GM18502 (cell line): ENCODE data around the gene SEC62.

ENCODE experiments used
- ATAC-seq: cut with Tn5 transposase; IDR thresholded peaks from one replicate; pipeline ENCODE4 v1.9.1; 2021; ENCODE audit warnings: mild to moderate bottlenecking; ENCODE audit not compliant: unreplicated experiment, poor library complexity

The SEC62 gene

DNA sequence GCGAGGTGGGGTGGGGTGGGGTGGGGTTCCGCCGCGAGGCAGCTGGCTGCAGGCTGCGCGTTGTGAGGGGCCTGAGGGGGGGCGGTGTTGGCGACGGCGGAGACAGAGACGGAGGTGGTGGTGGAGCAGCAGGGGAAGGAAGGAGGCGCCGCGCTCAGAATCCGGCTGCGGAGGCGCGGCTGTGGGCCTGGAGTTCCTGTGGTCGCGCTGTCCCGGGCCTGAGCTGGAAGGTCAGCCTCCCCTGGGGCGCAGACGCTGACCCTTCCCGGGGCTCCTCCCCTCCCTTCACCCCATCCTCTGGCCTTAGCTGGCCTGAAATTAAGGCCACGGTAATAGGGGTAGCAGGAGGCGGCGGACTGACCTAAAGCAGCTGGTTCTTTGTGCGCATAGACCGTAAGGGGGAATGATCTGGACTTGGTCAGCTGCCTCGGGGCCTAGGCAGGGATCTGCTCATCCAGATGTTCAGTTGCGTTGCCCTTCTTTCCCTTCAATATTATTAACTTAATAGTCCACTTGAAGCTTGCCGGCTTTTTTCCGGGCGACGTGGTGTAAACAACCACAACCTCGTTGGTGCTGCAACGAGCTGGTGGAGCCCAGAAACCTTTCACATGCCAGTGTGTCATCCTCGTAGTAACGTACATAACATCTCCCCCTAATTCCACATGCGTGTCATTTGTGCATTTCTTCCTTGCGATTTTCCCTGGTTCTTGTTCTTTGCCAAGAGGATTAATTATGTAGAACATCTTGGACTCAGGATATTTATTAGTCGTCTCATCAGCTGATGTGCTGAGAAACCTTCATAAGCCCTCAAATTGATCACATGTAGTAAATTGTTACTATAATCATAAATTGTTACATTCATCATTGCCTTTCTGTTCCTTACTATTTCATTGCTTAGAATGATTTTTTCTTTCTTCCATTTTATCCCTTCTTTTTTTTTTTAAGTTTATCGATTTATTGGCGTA, 626 bp downstream of the SEC62 start:
- ATAC-seq, result peak; percentile 37

DNA sequence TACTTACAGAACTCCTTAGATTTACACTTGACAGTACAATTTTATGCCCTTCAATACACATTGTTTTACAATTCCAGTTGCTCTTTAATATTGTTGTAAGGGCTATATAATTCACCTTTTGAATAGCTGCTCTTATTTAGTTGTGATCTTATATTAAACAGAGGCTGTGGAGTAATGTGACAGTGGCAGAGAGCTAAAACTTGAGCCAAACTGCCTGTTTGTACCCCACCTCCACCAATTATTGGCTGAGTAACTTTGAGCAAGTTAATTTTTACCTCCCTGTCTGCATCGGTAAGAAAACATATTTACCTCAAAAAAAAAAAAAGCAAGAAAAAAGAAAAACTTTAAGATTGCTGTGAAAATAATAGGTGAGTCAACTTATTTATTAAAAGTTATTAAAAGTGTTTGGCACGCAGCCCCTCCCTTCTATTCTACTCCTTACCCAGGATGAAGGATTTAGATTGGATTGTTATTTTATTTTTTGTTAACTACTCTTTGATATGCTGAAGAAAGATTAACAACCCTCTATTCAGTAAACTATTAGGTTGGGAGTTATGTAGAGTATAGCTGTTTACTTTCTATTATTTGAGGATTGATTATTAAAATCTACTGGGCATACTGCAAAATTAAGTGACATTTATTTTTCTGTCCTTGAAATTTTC, 1.7 kb downstream of the SEC62 start:
- no peak for ATAC-seq

DNA sequence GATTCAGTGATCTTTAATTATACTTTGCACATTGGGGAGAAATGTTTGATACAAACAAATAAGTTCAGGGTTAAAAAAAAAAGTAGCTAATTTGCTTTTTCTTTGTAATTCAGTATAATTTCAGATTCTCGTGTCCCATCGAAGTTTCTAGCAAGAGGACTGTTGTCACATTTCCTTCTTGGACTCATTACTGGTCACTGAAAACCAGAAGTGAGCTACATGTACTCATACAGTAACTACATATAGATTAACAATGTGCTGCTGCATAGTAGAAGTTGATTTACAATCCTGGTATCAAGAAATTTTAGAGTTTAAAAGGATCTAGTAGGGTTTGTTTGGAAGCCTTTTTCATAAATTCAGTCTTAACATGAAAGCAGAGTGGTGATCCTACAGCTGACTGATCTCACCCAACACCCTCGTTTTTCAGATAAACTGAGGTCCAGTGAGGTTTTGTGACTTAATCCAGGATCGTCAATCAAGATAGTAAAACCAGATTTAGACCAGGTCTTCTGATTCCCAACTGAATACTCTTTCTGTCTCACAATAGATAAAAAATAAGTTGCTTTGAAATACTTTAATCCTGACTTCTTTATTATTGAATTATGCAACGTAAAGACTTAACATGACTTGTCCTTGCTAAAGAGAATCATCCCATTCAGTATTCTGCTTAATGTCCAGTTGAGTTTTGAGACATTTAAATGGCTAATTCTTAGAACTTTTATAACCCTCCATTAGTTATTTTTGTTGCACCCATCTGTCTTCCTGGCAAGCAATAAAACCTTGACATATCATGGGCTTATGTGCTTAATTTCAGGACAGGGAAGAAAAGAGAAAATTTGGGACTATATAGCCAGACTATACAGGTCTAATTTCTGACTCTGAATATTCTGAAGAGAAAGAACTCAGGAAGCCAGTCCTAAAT, 2.8 kb downstream of the SEC62 start:
- no peak for ATAC-seq

DNA sequence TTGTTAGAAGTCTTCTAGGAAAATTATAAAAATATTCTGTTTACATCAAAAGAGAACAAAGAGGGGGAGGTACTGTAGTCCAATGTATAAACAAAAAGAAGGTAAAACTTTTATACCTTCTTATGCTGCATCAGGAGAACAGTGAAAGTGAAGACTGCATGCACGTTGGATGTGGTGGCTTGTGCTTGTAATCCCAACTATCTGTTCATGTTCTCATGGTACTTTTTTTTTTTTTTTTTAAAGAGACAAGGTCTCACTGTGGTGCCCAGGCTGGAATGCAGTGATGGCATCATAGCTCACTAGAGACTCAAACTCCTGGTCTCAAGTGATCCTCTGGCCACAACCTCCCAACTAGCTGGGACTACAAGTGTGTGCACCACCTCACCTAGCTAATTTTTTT, 4.2 kb downstream of the SEC62 start:
- ATAC-seq, result no peak

DNA sequence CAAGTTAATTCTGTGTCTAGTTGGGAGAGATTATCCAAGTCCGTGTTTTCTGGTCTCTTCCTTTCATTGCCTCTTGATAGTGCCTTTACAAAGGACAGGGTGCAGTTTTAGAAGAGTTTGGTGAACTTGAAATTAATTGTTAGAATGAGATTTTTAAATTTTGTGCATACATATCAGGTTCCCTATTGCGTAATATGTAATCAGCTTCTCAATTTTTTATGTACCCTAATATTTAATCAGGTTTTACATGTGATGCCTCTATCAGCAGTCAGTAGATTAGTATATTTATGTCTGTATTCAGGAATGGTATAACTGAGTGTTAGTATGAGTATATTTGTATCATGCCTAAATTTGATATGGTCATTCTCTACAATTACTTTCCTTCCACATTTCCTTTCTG, 4.9 kb downstream of the SEC62 start:
- ATAC-seq, result no peak

DNA sequence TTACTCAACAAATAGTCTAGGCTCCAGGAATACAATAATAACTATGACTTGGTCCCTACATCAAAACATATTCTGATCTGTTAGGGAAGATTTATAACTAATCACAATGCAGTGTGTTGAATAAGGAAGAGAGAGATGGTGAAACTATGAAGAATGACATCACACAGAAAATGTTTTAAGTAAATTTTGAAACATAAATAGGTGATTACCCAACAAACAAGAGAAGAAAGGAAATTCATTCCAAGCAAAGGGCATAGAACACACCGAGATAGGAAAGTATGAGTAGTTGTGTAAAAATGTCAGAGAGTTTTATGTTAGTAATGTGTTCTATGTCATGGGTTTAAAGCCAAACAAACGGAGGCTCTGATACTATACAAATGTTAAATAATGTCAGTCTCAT, 13.4 kb downstream of the SEC62 start:
- ATAC-seq, result no peak

DNA sequence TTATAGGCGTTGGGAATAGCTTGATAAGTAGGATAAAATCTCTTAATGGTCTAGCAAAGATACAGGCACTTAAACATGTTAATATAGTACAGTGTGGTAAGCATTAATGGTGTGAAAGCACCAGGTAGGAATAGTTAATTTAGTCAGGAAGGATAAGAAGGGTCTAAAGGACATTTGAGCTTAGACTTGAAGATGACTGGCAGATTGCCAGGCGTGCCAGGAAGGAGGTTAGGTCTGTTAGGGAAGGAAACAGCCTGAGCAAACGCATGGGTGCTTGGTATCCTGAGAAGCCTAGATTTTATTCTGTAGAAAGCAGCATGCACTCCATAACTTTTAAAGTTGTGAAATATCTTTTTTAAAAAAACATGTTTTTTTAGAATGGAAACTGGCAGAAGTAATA, 17.7 kb downstream of the SEC62 start:
- no peak for ATAC-seq

DNA sequence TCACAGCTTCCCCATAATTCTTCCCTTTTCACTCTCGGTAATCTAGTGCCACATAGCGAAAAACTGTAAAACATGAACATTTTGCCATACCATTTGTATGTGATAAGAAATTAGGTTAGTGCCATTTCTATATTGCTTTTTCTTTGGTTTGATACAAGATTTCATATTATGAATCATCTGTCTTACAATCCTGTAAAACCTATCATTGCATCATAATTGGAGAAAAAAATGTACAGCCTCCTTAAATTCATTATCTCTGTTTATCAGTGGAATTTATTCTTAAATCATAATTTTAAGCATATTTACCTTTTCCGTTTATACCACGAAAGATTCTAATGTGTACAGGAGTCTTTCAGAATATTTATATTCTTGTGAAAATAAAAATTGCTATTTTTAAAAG, 23.8 kb downstream of the SEC62 start:
- no peak for ATAC-seq

DNA sequence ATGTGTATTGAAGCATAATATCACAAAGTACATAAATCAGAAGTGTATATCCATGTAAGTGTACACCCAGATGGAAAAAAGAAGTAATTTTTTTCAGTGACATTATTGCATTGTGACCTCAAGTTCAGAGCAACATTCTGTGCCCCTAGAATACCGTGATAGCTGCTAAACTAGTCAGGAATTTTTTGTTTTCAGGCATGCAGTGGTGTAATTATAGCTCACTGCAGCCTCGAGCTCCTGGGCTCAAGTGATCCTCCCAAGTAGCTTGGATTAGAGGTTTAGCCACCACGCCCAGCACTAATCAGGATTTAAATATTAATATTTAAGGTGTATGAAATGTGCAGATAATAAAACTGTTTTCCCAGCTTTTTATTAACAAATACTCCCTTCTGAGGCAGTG, 25.5 kb downstream of the SEC62 start:
- ATAC-seq, result no peak

DNA sequence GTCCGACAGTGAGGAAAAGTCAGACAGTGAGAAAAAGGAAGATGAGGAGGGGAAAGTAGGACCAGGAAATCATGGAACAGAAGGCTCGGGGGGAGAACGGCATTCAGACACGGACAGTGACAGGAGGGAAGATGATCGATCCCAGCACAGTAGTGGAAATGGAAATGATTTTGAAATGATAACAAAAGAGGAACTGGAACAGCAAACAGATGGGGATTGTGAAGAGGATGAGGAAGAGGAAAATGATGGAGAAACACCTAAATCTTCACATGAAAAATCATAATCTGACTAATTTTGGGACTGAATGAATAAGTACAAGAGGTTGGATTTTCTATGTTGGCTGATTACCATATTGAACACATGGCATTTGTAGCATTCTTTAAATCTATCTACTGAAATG, 26.2 kb downstream of the SEC62 start:
- ATAC-seq, result no peak

DNA sequence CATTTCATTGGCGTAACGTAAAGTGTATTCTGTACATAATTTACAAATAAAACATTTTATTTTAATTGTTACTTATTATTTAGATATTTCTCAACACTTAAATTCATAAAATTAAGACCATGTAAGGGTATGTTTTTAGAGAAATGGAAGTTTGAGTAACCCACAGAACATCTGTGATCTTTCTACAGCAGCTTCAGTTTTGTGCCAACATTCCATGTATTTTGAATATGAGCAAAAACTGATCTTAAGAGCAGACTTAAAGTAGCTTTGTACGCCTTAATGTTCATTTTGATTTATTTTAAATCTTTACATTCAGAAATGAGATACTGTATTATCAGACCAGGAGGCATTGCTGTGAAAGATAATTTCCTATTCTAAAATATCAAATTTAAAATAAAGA, 27.2 kb downstream of the SEC62 start:
- ATAC-seq, result no peak

DNA sequence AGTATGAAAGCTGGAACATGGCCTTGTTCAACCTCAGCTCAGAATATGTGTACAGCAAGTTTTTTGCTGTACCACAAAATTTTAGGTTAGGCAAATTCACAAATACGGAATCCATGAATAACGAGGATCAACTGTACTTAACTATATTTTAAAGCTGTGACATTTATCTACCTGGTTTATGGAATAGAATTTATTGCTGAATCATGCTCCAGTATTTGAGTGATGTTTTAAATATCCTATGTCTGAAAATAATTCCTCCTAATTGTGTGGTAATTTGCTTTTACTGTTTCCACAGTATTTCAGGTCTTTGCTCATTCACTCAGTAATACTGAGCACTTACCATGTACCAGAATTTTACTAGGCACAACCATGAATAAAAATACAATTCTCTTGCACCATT, 29.5 kb downstream of the SEC62 start:
- ATAC-seq, result no peak

DNA sequence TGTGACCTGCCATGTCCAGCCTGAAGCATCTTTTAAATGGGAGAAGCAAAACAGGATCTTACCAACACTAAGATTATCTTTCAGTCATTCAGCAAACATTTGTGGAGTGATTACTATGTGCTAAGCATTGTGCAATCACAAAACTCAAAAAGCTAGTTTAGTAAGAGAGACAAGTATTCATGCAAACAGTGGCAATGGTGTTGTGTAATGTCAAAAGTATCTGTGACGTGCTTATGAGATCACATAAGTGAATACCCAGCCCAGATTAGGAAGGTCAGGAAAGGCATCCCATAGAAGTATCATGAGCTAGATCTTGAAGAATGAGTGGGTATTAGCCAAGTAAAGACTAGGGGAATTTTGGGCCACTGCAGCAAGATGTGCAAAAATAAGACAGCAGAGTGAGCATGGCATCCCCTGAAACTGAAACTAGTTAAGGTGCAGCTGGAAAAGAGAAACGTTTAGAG, 32.1 kb downstream of the SEC62 start:
- ATAC-seq, result peak; percentile 42

DNA sequence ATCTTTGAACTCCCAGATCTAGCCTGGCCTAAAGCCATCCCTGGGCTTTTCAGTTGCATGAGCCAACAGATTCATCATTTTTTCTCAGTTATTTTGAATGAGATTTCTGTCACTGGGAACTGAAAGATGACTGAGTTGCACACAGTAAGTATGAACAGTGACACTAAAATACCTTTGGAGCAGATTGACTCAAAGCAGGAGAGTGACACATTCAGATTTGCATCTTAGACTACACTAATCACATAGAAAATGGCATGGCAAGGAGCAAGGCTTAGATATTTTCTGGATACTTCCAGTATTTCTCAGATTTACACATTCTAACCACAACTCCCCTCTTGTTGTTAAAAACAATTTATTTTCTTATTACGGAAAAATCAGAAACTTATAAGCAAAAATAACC, 32.8 kb downstream of the SEC62 start:
- peak; percentile 96 for ATAC-seq

DNA sequence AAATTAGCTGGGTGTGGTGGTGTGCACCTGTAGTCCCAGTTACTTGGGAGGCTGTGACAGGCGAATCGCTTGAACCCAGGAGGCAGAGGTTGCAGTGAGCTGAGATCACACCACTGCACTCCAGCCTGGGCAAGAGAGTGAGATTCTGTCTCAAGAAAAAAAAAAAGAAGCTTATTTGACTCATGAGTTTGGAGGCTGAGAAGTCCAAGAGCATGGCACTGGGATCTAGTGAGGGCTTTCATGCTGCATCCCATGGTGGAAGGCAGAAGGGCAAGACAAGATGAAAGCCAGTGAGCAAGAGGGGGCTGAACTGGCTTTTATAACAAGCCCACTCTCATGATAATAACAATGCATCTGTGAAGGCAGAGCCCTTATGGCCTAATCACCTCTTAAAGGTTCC, 33.4 kb downstream of the SEC62 start:
- no peak for ATAC-seq

DNA sequence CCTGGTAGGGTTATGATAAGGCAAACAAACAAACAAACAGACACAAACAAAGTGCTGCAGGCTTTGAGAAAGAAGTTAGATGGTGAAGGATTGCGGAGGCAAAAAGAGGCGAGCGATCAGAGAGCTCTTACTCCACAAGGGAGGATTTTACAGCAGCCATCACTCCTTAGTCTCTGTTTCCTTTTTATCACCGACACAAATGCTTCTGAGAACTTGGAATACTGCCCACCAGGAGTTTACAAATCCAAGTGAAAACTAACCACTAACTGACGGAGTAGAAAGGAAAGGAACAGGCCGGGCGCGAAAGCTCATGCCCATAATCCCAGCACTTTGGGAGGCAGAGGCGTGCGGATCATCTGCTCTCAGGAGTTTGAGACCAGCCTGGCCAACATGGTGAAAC, 35.6 kb downstream of the SEC62 start:
- ATAC-seq, result no peak

DNA sequence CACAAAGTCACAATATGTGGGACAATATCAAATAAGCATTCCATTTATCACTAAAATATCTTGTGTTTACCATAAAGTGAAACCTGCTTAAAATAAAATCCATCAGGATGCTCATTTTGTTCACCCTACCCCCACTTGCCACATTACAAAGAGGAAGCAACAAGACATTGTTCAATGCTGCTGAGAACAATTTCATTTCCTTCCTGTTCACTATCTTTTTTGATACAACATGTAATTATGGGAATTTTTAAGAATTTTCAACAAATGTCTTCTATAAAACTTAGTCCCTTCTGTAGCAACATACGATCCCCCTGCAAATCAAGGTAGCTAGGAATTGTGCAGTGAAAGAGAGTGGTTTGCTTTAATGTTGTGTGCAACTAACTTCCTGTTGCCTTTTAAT, 36.3 kb downstream of the SEC62 start:
- ATAC-seq, result no peak

DNA sequence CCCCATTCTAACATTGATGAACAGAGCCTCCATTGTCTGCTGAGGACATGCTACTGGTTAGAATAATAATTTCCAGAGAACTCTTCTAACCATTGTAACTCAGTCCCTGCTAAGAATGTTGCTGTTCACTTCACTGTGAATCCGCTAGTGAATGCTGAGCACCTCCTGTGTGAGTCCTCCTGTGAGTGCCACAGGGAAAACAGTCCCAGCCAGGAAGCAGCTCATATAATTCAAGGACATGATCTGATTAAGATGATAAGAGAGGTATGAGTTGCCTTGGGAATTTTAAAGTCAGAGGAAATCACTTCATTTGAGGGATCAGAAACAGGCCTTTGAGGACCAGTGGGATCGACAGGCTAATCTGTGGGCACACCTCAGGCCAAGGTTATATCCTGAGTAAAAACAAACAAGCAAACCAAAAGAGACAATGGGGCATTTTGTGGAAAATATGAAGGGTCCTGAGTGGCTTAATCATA, 37.3 kb downstream of the SEC62 start:
- ATAC-seq, result no peak

DNA sequence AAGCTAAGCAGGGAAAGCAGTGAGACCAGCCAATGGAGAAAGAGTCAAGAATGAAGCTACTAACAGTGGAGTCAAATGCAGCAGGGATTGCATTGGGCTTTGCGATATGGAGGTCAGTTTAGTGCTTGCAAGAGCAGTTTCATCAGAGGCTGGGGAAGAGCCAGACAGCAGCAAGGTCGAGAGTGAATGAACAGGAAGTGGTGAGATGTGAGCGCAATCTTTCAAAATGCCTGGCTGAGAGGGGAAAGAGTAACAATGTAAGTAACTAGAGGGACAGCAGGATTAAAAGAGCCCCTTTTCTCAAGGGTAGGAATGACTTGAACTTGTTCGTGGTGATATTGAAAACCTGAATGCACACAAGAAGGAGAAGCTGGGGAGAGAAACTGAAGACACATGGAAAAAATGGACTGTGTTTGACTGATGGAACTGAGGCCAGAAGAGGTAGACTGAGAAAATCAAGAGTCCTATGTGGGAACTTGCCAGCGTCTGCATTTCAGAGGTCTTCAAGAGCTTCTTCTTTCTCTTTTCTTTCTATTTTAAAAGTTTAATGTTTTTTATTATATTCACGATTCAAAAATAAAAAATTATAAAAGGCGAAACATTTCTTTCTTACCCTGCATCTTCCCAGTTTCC, 40.5 kb downstream of the SEC62 start:
- ATAC-seq, result peak; percentile 86

DNA sequence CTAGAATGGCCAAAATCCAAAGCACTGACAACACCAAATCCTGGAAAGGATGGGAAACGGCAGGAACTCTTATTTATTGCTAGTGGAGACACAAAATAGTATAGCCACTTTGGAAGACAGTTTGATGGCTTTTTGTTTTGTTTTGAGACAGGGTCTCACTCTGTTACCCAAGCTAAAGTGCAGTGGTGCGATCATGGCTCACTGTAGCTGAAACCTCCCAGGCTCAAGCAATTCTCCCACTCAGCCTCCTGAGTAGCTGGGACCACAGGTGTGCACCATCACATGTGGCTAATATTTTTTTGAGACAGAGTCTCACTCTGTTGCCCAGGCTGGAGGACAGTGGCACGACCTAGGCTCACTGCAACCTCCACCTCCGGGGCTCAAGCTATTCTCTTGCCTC, 43.9 kb downstream of the SEC62 start:
- ATAC-seq, result peak; percentile 50
